ENCODE data around the gene SLPI.

GRCh38 chr20:45251884-45252560 is 2.3 kb downstream of the SLPI start:
- TF ChIP-seq POLR2A (IDR thresholded peaks at IDR 0.05; ENCODE audit: low read depth, low read length) (no peak), MAX (IDR thresholded peaks at IDR 0.05; ENCODE audit: insufficient read depth, insufficient read length) (no peak), EZH2 (IDR thresholded peaks at IDR 0.05; ENCODE audit: borderline replicate concordance, low read depth, low read length, severe bottlenecking) (no peak), CTCF (IDR thresholded peaks at IDR 0.05; ENCODE audit: extremely low read depth in 1 of 2, insufficient read depth in 1 of 2, low read depth in 1 of 2, low read length in 2 of 2) (no peak)

All from endothelial cell of umbilical vein (primary cell).